HepG2 (cell line): Measurements from ENCODE around the gene APOM. TPM values are rescaled to one million over a fixed set of nuclear protein-coding genes. Genes with fewer than 3 reads are reported as not detected.

ENCODE experiments used
- ADNP ChIP-seq: sonication (generic); formaldehyde crosslinking; IDR thresholded peaks from 2 replicates; pipeline ENCODE4 v1.4.0; 2020; ENCODE audit warnings: missing genetic modification reagents
- CENPT ChIP-seq: sonication (generic); formaldehyde crosslinking; IDR thresholded peaks from 2 replicates; pipeline ENCODE4 v1.8.0; 2022; ENCODE audit warnings: low read depth, mild to moderate bottlenecking, moderate library complexity, missing genetic modification reagents
- KLF11 ChIP-seq: IDR thresholded peaks from 2 replicates; pipeline ENCODE4 v1.6.1; 2016; ENCODE audit warnings: missing compliant biosample characterization
- KLF6 ChIP-seq: IDR thresholded peaks from 2 replicates; pipeline ENCODE4 v1.8.0; 2016; ENCODE audit warnings: missing biosample characterization, missing genetic modification reagents
- MIER3 ChIP-seq: IDR thresholded peaks from 2 replicates; pipeline ENCODE4 v1.6.1; 2016; ENCODE audit warnings: missing compliant biosample characterization, borderline replicate concordance
- NFKBIZ ChIP-seq: IDR thresholded peaks from 2 replicates; pipeline ENCODE4 v1.6.1; 2018; ENCODE audit warnings: missing genetic modification reagents, missing compliant biosample characterization
- RBM22 ChIP-seq: fragments of 200-400 bp; formaldehyde crosslinking; optimal IDR thresholded peaks from 2 replicates; pipeline ENCODE3; 2017; ENCODE audit warnings: mild to moderate bottlenecking, low read length, moderate library complexity
- REL ChIP-seq: sonication (generic); formaldehyde crosslinking; conservative IDR thresholded peaks from 2 replicates; pipeline ENCODE4 v1.8.0; 2022; ENCODE audit warnings: mild to moderate bottlenecking, missing genetic modification reagents, moderate library complexity
- SRF ChIP-seq: IDR thresholded peaks from 2 replicates; pipeline ENCODE4 v1.6.1; 2011; ENCODE audit warnings: mild to moderate bottlenecking, low read depth, low read length, moderate library complexity
- TARDBP ChIP-seq: sonication (generic); formaldehyde crosslinking; IDR thresholded peaks from 2 replicates; pipeline ENCODE4 v1.8.0; 2022; ENCODE audit warnings: mild to moderate bottlenecking, missing genetic modification reagents
- ZBTB7B ChIP-seq: sonication (generic); formaldehyde crosslinking; IDR thresholded peaks from 2 replicates; pipeline ENCODE4 v1.4.0; 2020; ENCODE audit warnings: missing genetic modification reagents
- ZNF142 ChIP-seq: sonication (generic); formaldehyde crosslinking; IDR thresholded peaks from 2 replicates; pipeline ENCODE4 v1.4.0; 2020; ENCODE audit warnings: missing genetic modification reagents
- ZNF260 ChIP-seq: sonication (generic); formaldehyde crosslinking; IDR thresholded peaks from 2 replicates; pipeline ENCODE4 v1.4.0; 2020; ENCODE audit warnings: missing genetic modification reagents, low read depth, mild to moderate bottlenecking, borderline replicate concordance
- ZNF572 ChIP-seq: sonication (generic); formaldehyde crosslinking; IDR thresholded peaks from 2 replicates; pipeline ENCODE4 v1.5.1; 2020; ENCODE audit warnings: mild to moderate bottlenecking, missing genetic modification reagents
- ZNF574 ChIP-seq: sonication (generic); formaldehyde crosslinking; IDR thresholded peaks from 2 replicates; pipeline ENCODE4 v1.4.0; 2020; ENCODE audit warnings: missing genetic modification reagents
- ZSCAN12 ChIP-seq: sonication (generic); formaldehyde crosslinking; IDR thresholded peaks from 2 replicates; pipeline ENCODE4 v1.9.0; 2021; ENCODE audit warnings: mild to moderate bottlenecking, missing genetic modification reagents
- ZSCAN29 ChIP-seq: sonication (generic); formaldehyde crosslinking; conservative IDR thresholded peaks from 2 replicates; pipeline ENCODE4 v1.4.0; 2020; ENCODE audit warnings: mild to moderate bottlenecking, missing genetic modification reagents
- polyA plus RNA-seq, 8 experiments: library from polyadenylated mRNA; depleted of rRNA in 3 of 8; stranded (reverse) in 7 of 8; unstranded in 1 of 8; fragments of >200 nt; fragmentation: Illumina TruSeq in 4 of 8; extraction: Trizol in 4 of 8; gene quantifications; 2 replicates each; pipeline versions ENCODE4 v1.2.1 to v1.2.3, GENCODE V29; 2011 to 2016; ENCODE audit warnings: low read depth in 4 of 8, missing spikeins in 1 of 8, mixed read lengths in 1 of 8; ENCODE audit not compliant: insufficient read depth in 1 of 8
- total RNA-seq, 5 experiments: library from RNA; depleted of rRNA; stranded (reverse); fragments of >200 nt; fragmentation: Illumina TruSeq; extraction: Trizol; gene quantifications; 2 replicates each; pipeline ENCODE4 v1.2.3, GENCODE V29; 2016; ENCODE audit warnings: low read depth in 1 of 5
- TF ChIP-seq, protein P1 (sequence below): sonication (generic); formaldehyde crosslinking; conservative IDR thresholded peaks from 2 replicates; pipeline ENCODE4 v1.8.0; 2022; ENCODE audit warnings: mild to moderate bottlenecking, moderate library complexity, missing genetic modification reagents
- TF ChIP-seq, protein P2 (sequence below): sonication (generic); formaldehyde crosslinking; IDR thresholded peaks from 2 replicates; pipeline ENCODE4 v1.5.1; 2020; ENCODE audit warnings: missing genetic modification reagents, mild to moderate bottlenecking, borderline replicate concordance

The APOM gene
- total and polyA plus RNA-seq, 2 of the 13 experiments (the other 11 are each of a cell fraction or from before 2014, with no cell fraction given), result 98.2 to 1,140 TPM

GRCh38 chr6:31620586-31621319, 34.9 kb upstream of the APOM start, which contains the start of gene PRRC2A (continued):
- TF ChIP-seq ZNF142, result no peak
- TF ChIP-seq REL, result no peak
- TF ChIP-seq ZSCAN29 (CRISPR knock-in tag), result no peak
- no peak for TF ChIP-seq SRF
- TF ChIP-seq, protein P1, sequence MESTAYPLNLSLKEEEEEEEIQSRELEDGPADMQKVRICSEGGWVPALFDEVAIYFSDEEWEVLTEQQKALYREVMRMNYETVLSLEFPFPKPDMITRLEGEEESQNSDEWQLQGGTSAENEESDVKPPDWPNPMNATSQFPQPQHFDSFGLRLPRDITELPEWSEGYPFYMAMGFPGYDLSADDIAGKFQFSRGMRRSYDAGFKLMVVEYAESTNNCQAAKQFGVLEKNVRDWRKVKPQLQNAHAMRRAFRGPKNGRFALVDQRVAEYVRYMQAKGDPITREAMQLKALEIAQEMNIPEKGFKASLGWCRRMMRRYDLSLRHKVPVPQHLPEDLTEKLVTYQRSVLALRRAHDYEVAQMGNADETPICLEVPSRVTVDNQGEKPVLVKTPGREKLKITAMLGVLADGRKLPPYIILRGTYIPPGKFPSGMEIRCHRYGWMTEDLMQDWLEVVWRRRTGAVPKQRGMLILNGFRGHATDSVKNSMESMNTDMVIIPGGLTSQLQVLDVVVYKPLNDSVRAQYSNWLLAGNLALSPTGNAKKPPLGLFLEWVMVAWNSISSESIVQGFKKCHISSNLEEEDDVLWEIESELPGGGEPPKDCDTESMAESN (CRISPR knock-in tag), result no peak; the same call in 1 of the 2 replicates
- no peak for TF ChIP-seq ADNP
- TF ChIP-seq TARDBP, result no peak; the same call in 1 of the 2 replicates
- TF ChIP-seq KLF11 (CRISPR knock-in tag), result no peak
- 0 out of 2 replicates have a peak, but pooled peaks have one; percentile 78 for TF ChIP-seq ZNF572 (CRISPR knock-in tag)
- TF ChIP-seq MIER3, result no peak
- TF ChIP-seq, protein P2, sequence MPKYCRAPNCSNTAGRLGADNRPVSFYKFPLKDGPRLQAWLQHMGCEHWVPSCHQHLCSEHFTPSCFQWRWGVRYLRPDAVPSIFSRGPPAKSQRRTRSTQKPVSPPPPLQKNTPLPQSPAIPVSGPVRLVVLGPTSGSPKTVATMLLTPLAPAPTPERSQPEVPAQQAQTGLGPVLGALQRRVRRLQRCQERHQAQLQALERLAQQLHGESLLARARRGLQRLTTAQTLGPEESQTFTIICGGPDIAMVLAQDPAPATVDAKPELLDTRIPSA (CRISPR knock-in tag), result peak; percentile 55; the same call in 1 of the 2 replicates
- peak; percentile 52; the same call in 1 of the 2 replicates for TF ChIP-seq ZNF574 (CRISPR knock-in tag)
- TF ChIP-seq ZBTB7B (CRISPR knock-in tag), result peak; percentile 69; the same call in 1 of the 2 replicates
- no peak for TF ChIP-seq ZSCAN12 (CRISPR knock-in tag)
- no peak for TF ChIP-seq CENPT (CRISPR knock-in tag)
- TF ChIP-seq ZNF260 (CRISPR knock-in tag), result no peak
- peak; percentile 48; the same call in 1 of the 2 replicates for TF ChIP-seq NFKBIZ (CRISPR knock-in tag)
- peak; percentile 45; the same call in 1 of the 2 replicates for TF ChIP-seq KLF6 (CRISPR knock-in tag)
- TF ChIP-seq RBM22, result no peak
